Mesenteric fat pad (tissue), 1 donor: Measurements from ENCODE around the gene CORO2B. TPM values are rescaled to one million over a fixed set of nuclear protein-coding genes. Genes with fewer than 3 reads are reported as not detected.

Experiments used
- DNase-seq: peaks from one replicate; pipeline ENCODE4 v3.0.0-alpha.2; 2020; ENCODE audit warnings: low spot score
- long read RNA-seq: library from polyadenylated mRNA; unstranded; transcript quantifications from one replicate; pipeline ENCODE4 v2.0.0, GENCODE V29; 2020
- total RNA-seq: library from RNA; stranded (reverse); fragmentation: NEBNext Ultra II Directional; extraction: Animal tissue kit (Norgen Biotek cat#: 25700); gene quantifications from one replicate; pipeline ENCODE4 v1.2.1, GENCODE V29; 2021
- donor health status: DM: yes; HTN: yes; CAD: no.

The CORO2B gene, protein sequence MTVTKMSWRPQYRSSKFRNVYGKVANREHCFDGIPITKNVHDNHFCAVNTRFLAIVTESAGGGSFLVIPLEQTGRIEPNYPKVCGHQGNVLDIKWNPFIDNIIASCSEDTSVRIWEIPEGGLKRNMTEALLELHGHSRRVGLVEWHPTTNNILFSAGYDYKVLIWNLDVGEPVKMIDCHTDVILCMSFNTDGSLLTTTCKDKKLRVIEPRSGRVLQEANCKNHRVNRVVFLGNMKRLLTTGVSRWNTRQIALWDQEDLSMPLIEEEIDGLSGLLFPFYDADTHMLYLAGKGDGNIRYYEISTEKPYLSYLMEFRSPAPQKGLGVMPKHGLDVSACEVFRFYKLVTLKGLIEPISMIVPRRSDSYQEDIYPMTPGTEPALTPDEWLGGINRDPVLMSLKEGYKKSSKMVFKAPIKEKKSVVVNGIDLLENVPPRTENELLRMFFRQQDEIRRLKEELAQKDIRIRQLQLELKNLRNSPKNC
- 4.9 TPM for total RNA-seq
- long read RNA-seq, partial matches to known transcripts = 2 of 7 reads
- long read RNA-seq, other reads (novel, unspliced or antisense) = 5 of 7 reads

DNA sequence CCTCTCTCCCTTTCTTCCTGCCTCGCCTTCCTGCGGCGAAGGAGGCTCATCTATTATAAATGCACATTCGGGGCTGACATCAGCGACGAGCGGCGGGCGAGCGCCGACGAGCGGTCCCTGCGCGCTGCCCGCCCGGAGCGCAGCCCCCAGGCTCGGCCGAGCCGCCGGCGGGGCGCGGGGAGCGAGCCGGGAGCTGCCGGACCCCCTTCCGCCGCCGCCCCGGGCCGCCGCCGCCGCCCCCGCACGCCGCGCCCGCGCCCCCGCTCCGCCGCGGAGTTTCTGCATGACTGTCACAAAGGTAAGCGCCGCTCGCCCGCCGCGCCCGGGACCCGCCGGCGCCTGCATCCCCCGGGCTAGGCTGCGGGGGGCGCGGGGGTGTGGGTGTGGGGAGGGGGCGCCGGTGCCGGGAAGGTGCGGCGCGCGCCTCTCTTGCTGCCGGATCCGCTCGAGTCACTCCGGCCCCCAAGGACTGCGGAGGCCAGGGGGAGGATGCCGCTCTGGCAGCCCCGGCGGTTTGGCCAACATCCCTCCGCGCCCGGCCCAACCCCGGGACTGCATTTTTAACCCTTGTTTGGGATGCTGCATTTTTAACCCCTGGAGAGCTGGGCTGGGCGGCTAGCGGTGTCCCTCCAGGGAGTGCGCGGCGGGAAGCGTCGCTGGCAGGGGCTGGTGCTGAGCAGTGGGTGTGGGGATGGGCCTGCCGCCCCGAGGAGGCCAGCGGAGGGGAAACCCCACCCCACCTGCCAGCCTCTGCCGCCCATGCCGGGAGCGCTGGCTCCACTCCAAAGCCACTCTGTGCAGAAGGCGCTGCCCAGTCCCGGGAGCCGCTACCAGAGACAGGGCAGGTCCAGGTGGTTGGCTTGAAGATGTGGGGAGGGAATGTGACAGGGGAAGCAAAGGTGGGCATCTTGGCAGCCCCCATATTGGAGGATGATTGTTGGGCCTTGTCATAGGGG, at the start of gene CORO2B:
Gene CORO2B, plus strand, starts transcription at position 14 of the 956 bp plus-strand sequence. Its CDS starts 270 bp downstream, at position 284.
- no peak for DNase-seq

DNA sequence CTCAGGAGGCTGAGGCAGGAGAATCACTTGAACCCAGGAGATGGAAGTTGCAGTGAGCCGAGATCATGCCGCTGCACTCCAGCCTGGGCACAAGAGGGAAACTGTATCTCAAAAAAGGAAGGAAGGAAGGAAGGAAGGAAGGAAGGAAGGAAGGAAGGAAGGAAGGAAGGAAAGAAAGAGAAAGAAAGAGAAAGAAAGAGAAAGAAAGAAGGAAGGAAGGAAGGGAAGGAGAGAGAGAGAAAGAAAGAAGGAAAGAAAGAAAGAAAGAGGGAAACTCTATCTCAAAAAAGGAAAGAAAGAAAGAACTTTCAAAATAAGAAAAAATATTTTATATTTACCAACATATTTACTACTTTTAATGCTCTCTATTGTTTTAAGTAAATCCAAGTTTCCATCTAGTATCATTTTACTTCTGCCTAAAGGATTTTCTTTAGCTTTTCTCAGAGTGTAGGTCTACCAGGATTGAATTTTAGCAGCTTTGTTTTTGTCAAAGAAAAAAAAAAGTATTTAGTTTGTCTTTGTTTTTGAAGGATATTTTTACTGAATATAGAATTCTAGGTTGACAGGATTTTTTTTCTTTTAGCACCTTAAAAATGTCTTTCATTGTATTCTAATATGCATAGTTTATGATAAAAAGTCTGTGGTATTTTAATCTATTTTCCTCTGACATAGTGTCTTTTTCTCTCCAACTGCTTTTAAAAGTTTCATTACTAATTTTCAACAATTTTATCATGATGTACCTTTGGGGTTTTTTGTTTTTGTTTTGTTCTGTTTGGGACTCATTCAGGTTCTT, 47.2 kb upstream of the CORO2B start:
- no peak for DNase-seq

DNA sequence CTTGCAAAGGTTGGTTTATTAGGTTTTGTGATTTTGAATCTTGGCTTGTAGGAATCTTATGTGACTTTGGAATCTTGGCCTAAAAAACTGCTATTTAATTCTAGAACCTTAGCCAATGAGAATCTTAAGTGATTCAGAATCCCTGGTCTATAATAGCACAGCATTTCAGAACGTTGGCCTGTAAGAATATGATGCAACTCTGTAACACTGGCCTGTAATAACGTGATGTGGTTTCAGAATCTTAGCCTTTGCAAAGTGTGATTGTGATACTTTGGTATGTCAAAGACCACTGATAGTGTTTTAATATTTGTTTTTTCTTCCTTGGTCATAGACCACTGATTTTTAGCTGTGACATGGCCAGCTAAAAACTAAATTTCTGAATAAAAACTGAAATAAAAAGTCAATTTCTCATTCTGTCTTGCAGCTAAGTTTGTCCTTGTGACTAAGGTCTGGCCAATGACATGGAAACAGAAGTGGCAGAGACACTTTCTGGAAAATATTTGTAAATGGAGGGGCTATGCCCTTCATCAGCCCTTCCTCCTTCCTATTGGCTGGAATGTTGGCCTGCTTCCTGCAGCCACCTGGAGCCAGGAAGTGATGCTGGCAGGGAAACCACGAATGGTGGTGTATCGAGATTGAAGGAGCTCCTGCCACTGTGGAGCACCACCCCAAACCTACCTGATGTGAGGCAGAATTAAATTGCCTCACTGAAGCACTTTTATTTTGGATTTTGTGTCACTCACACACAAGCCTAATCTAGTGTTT, 42.3 kb upstream of the CORO2B start:
- peak; percentile 60 for DNase-seq

DNA sequence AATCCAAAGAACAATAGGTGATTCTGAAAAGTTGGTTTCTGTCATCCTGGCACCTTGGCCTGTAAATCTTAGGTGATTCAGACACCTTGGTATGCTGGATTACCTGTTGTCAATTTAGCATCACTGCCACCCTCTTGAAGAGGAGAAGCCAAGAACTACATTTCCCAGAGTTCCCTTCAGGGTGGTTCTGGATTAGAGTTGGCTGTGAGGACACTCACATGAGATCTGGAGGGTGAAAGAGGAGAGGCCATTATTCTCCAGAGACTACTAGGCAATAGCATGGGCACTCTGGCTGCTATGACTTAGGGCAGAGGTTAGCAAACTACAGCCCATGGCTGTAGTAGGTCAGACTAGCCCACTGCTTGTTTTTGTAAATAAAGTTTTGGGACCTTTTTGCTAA, 41.7 kb upstream of the CORO2B start:
- peak; percentile 11 for DNase-seq

DNA sequence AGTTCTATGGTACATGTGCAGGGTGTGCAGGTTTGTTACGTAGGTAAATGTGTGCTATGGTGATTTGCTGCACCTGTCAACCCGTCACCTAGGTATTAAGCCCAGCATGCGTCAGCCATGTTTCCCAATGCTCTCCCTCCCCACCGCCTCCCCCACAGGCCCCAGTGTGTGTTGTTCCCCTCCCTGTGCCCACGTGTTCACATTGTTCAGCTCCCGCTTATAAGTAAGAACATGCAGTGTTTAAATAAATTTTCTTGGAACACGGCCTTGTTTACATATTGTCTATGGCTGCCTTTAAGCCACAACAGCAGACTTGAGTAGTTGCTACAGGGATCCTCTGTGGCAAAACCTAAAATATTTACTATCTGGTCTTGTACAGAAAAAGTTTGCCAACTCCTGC, 41.3 kb upstream of the CORO2B start:
- peak; percentile 11 for DNase-seq

DNA sequence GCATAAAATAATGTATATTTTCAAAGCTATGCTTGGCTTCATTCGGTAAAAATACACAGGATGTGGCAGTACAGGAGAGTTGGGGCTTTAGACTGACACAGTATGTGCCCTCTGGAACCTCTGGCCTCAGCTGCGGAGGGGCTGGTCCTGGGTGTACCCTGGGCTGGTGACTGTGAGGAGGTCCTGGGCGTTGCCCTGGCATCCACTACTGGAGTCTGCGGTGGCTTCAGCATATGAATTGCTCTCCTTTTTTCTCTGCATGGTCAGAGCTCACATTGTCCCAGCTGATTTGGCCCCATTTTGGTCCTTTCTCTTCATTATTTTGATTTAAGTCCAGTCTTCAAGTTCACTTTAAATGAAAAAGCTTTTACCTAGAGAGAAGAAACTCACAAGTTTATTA, 40.5 kb upstream of the CORO2B start:
- peak; percentile 79 for DNase-seq

DNA sequence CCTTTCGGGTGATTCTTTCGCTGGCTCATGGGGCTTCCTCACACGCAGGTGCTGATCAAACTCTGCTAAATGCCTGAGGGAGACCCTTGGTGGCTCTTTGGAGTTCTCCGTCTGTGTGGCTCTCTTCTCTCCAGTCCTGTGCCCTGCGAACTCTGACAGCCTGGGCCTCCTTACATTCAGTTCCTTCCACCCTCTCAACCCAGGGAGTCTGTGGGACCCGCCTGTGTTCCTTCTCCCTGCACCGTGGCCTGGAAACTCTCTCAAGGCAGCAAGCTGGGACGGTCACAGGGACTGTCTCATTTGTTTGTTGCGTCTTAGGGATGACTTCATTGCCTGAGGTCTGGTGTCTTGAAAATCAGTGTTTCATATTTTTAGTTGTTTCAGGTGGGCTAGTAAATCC, 37.0 kb upstream of the CORO2B start:
- peak; percentile 30 for DNase-seq

DNA sequence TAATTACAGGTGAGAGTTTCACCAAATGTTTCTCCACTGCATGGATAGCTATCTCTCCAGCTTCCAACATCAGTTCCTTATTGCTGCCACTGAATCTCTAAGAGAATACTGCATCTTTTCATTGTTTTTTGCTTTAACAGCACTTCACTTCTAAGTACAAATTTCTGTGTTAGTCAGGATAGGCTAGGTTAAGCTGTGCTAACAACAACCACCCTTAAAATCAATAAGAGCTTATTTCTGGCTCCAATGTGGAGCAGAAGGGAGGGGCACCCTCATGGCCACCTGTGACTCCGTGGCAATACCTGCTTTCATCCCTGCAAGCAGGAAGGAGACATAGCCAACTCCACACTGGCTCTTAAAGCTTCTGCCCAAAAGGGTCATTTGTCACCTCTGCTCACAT, 36.4 kb upstream of the CORO2B start:
- no peak for DNase-seq

DNA sequence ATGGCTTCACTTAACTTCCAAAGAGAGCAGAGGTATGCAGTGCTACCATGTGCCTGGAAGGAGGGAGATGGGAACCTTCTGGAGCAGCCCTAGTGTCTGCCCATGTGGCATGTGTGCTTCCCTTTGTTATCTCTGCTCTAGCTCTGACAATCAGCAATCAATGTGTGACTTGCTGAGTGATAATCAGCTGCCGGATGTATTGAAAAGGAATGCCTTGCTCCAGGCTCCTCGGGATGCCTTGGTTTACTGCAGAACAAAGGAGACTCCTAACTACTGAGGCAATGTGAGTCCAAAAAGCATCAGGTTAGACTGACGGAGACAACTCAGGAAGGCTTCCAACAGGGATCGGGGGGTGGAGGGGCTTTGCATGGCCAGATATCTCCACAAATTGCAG, 36.0 kb upstream of the CORO2B start:
- DNase-seq = peak; percentile 8

DNA sequence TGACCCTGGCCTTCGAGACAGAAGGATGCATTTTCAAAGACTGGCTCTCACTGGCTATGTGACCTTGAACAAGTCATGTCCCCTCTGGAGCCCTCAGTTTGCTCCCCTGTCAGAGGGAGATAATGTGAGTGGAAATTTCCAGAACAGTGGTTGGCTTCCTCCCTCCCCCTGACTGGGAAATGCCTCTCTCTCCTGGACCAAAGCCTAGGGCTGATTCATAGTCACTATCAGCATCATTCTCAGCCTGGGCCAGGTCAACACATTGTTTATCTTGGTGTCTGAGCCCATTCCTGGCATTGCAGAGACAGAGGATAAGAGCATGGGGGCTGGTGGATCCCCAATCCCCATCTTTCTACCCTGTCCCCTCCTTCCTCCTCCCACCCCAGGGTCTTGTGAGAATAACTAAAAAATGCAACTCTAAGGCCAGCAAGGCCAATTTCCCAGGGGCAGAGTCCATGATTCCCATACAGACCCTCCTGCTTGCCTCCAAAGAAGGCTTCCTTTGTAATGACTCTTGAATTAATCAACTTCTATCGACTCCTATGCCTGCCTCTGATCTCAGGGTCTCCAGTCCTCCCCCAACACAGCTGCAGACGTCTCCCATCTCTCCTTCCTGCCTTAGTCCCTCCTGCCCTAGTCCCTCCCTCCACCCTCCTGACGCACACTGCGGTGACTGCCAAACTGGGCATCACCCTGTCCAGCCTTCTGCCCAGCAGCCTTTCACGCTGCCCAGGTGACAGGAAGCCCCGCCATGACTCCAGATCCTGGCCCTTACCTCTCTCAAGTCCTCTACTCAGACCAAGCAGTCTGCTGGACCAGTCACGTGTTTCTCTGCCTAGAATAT, 35.4 kb upstream of the CORO2B start:
- peak; percentile 57 for DNase-seq

DNA sequence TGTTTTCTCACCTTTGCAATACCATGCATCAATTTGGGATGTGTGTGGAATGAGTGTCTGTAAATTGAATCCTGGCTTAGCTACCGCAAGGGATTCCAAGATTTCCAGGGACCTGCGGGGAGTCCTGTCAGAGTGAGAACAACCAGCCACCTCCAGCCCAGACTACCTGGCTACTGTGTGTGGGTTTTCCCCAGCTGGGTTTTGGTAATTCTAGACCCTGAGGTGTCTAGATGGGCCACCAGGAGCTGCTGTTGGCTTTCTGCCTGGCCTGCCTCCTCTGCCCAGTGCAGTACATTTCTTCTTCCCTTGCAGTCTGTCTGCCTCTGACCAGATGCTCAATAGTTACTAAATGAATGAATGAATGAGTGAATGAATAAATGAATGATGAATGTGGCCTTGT, 32.5 kb upstream of the CORO2B start:
- DNase-seq = no peak

DNA sequence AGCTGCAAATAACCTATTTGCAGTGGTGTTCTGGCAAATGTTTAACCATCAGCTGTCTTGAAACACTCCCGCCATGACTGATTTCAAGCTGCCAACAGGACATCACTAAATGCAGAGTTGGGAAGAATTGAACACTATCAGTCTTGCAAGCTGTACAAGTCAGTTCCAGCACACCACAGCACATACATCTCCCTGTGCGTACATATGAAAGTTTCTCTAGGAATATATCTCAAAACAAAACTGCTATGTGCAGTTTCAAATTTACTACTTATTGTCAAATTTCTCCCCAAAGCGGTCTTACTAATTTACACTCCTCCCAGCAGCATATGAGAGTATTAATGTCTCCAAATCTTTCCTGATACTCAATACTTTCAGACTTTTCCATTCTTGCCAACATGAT, 30.4 kb upstream of the CORO2B start:
- DNase-seq = no peak

DNA sequence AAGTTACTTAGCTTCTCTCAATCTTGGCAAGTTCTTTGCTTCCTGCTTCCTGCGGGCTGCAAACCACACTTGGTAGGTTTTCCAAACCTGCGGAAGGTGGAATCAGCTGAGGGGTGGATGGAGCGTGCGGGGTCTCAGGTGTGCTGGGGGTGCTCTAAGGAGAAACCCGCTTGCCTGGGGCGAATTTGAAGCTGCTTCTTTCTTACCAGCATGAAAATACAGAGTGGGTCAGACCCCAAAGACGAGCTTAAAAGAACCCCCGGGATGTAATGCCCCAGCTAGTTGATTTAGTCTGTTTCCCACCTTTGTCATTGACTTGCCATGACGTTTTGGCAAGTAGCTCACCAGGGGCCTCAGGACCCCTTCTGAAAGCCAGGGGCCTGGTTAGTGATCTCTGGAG, 28.8 kb upstream of the CORO2B start:
- no peak for DNase-seq

DNA sequence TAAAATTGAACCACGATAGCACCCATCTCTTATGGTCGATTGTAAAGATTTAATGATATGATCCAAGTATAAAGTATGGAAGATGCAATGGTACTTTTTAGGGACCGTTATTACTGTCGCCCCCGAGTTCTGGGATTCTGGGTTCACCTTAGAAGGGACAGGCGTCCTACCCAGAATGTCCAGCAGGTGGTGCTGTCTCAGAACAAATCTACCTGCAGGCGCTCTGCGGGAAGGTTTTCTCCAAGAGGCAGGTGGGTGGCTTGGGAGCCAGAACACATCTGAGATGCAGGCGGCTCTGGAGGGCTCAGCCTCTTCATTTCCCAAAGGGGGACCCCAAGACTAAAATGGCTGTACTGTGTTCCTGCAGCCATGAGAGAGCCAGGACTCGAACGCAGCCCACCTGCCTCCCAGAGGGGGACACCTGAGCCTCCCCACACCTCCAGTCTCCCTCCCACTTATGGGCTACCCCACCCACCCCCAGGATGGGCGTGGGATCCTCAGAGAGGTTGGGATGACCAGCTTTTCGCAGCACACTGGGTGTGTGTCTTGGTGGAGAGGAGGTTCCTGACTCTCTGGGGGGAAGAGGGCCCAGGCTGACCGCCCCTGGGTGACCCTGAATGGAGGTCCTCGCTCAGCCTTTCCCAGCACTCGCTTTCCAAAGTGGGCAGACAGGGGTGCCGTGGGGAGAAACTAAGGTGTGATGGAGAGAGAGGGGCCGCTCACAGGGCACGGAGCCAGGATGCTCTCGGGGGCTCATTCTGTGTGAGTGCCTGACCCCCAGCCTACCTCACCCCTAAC, 28.1 kb upstream of the CORO2B start:
- DNase-seq = no peak

DNA sequence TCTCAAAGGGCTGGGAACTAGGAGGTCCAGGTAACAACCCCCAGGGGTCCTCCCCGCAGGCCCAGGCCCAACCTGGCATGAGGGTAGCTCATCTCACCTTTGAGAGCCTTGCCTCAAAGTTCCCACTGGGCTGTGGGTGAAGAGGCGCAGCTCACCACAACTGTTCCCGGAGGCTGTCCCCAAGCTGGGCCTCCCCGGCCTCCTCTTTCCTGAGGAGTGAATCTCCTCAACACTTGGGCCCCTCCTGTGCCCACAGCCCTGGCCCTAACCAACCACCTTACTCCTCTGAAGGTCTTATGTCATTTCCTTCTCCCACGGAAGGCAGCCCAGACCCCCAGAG, 27.5 kb upstream of the CORO2B start:
- DNase-seq = peak; percentile 71

DNA sequence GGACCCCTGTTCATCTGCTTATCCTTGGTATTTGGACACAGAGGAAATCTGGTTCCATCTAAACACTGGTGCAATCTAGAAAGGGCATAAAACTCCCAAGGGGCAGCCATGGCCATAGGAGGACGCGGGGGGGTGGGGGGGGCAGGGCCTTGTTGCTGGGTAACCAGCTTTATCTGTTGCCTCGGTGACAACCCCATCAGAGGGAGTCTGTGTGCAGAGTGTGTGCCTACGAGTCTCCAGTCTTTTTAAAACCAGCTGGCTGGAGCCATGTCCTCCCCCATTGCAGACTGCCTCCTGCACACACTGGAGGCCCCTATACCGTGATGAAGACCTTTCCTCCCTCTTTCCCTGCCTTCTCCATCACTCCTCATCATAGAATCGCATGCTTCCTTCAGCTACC, 26.4 kb upstream of the CORO2B start:
- no peak for DNase-seq

DNA sequence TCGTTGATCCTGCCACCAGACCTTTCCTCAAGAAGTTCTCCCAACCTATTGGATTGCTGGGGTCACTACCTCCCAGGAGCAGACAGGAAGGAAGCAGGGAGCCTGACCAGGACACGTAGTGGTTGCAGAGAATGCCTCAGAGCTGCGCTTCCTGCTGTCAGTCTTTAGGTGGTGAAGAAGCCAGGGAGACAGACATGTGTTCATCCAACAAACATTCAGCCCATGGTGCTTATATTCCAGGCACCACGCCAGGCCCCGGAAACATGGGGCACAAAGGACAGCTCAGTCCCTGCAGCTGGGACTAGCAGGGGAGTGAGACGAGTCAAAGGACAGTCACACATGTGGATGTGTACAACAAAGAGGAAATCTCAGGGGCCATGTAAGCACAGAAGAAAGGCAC, 26.0 kb upstream of the CORO2B start:
- DNase-seq = peak; percentile 51

DNA sequence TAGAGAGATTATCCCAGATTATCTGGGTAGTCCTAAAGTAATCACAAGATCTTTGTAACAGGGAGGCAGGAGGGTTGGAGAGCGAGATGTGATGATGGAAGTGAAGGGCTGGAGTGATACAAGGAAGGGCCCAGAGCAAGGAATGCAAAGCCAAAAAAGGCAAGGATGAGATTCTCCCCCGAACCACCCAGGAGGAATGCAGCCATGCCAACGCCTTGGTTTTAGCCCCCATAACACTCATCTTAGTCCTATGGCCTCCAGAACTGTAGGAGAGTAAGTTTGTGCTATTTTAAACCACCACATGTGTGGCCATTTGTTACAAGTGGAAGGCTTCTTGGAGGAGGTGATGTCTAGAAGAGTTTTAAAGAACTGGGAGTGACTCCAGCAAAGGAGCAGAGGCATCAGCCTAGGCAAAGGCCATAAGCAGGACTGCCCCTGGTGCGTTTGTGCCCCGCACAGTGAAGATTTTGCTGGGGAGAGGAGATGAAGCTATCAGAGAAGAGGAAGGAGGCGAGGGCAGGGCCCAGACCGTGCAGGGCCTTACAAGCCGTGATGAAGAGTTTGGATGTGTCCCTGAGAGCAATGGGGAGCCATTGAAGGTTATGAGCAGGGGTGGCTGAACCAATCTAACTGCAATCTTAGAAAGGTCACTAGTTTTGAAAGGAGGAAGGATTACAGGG, 25.3 kb upstream of the CORO2B start:
- DNase-seq = peak; percentile 78
